GM23248 (cell line): ENCODE results near the gene DEFB123. TPM values are rescaled to one million over a fixed set of nuclear protein-coding genes. Genes with fewer than 3 reads are reported as not detected.
"Not testable (repeated sequence)": the region's sequence is repeated elsewhere in the genome, so short reads cannot be mapped to it uniquely, and the experiment has no call there.

Source experiments
- DNase-seq: peaks from one replicate; pipeline ENCODE4 v3.0.0-alpha.2; 2015
- H2AFZ ChIP-seq: fragments of 200-600 bp; sonication (generic); 2 replicates; pipeline ENCODE4 v1.6.1; 2016; ENCODE audit warnings: antibody characterized with exemption
- H3F3A ChIP-seq: fragments of 200-600 bp; sonication (generic); 2 replicates; pipeline ENCODE4 v1.6.1; 2016; ENCODE audit warnings: mild to moderate bottlenecking, antibody characterized with exemption, mixed run types; ENCODE audit not compliant: insufficient read depth
- H3K27ac ChIP-seq: fragments of 200-600 bp; sonication (generic); 2 replicates; pipeline ENCODE4 v1.5.1; 2016; ENCODE audit warnings: mild to moderate bottlenecking
- H3K27me3 ChIP-seq: fragments of 200-600 bp; sonication (generic); replicated peaks from 2 replicates; pipeline ENCODE4 v1.6.1; 2016; ENCODE audit warnings: mild to moderate bottlenecking; ENCODE audit not compliant: insufficient read depth
- H3K36me3 ChIP-seq: fragments of 200-600 bp; sonication (generic); 2 replicates; pipeline ENCODE4 v1.6.1; 2016; ENCODE audit warnings: low read depth, mild to moderate bottlenecking
- H3K4me1 ChIP-seq: fragments of 200-600 bp; sonication (generic); 2 replicates; pipeline ENCODE4 v1.6.1; 2016; ENCODE audit warnings: mild to moderate bottlenecking; ENCODE audit not compliant: insufficient read depth
- H3K4me2 ChIP-seq: fragments of 200-600 bp; sonication (generic); one replicate; pipeline ENCODE4 v1.6.1; 2016; ENCODE audit warnings: mild to moderate bottlenecking; ENCODE audit not compliant: unreplicated experiment
- H3K4me3 ChIP-seq: fragments of 200-600 bp; sonication (generic); 2 replicates; pipeline ENCODE4 v1.5.1; 2016; ENCODE audit warnings: mild to moderate bottlenecking
- H3K79me2 ChIP-seq: fragments of 200-600 bp; sonication (generic); 2 replicates; pipeline ENCODE4 v1.6.1; 2016; ENCODE audit warnings: mild to moderate bottlenecking; ENCODE audit not compliant: insufficient read depth
- H3K9ac ChIP-seq: fragments of 200-600 bp; sonication (generic); 2 replicates; pipeline ENCODE4 v1.6.1; 2016; ENCODE audit warnings: mild to moderate bottlenecking
- H3K9me2 ChIP-seq: fragments of 200-600 bp; sonication (generic); 2 replicates; pipeline ENCODE4 v1.6.1; 2016; ENCODE audit warnings: mixed run types, mild to moderate bottlenecking, moderate library complexity; ENCODE audit not compliant: insufficient read depth
- H3K9me3 ChIP-seq: fragments of 200-600 bp; sonication (generic); one replicate; pipeline ENCODE4 v1.6.1; 2017; ENCODE audit warnings: low read depth
- H4K20me1 ChIP-seq: fragments of 200-600 bp; sonication (generic); 2 replicates; pipeline ENCODE4 v1.6.0; 2016; ENCODE audit not compliant: insufficient read depth
- EZH2 ChIP-seq: fragments of 200-600 bp; sonication (generic); IDR thresholded peaks from 2 replicates; pipeline ENCODE4 v1.6.1; 2018; ENCODE audit warnings: antibody characterized with exemption, mild to moderate bottlenecking; ENCODE audit not compliant: insufficient read depth, poor library complexity, severe bottlenecking
- EZH2phosphoT487 ChIP-seq: fragments of 200-600 bp; sonication (generic); IDR thresholded peaks from 2 replicates; pipeline ENCODE4 v1.6.1; 2018; ENCODE audit warnings: antibody characterized with exemption, moderate library complexity, mild to moderate bottlenecking, low read depth; ENCODE audit not compliant: insufficient read depth
- WGBS, 2 experiments: methylation state at CpG; one replicate each; pipeline ENCODE4 v1.1.6; 2015 to 2017; ENCODE audit warnings: low lambda C conversion rate in 2 of 2, low coverage in 1 of 2; ENCODE audit errors: missing lambda C conversion rate in 2 of 2; 5-methylcytosine and 5-hydroxymethylcytosine counted together
- in situ Hi-C: fragments of 300-500 bp; cut with MboI; formaldehyde crosslinking; loops from 2 replicates; pipeline ENCODE4 v1.15.0; 2020
- polyA plus RNA-seq: library from polyadenylated mRNA; unstranded; fragments of >200 nt; fragmentation: Nextera tagmentation; extraction: Ambion mirVana; gene quantifications from 2 replicates; pipeline ENCODE4 v1.2.1, GENCODE V29; 2016
- total RNA-seq: library from RNA; depleted of rRNA; stranded (reverse); fragments of >200 nt; shearing (Covaris generic); gene quantifications from 2 replicates; pipeline ENCODE4 v1.2.3, GENCODE V29; 2014

The DEFB123 gene
- total and polyA plus RNA-seq, 2 experiments from 2014 or later = not detected

- peaks cover 4% of the 10 kb centered on the region; the same call in 1 of the 2 replicates for H3K27me3 ChIP-seq
- 10 to 20% methylated on average over 7 to 8 of the region's 8 CpGs for WGBS, 2 experiments
- H3F3A ChIP-seq = no peaks in the 10 kb centered on the region
- H3K36me3 ChIP-seq = no peaks in the 10 kb centered on the region
- H3K9me2 ChIP-seq = no peaks in the 10 kb centered on the region
- H3K4me2 ChIP-seq = no peak overlapping the region
- no peak overlapping the region for H2AFZ ChIP-seq
- H4K20me1 ChIP-seq = no peaks in the 10 kb centered on the region
- no peak for TF ChIP-seq EZH2
- TF ChIP-seq EZH2phosphoT487 = no peak
- no peaks in the 10 kb centered on the region for H3K9me3 ChIP-seq
- no peak overlapping the region for H3K9ac ChIP-seq
- DNase-seq = no peak
- no peaks in the 10 kb centered on the region for H3K79me2 ChIP-seq
- H3K4me1 ChIP-seq = no peaks in the 10 kb centered on the region
- H3K4me3 ChIP-seq = no peak overlapping the region
- in situ Hi-C loops = no loop called here
- H3K27ac ChIP-seq = no peak overlapping the region
These were observed 9.3 kb downstream of the DEFB123 start for GRCh38 chr20:31449511-31450414.

GRCh38 chr20:31452575-31452974, 12.1 kb downstream of the DEFB123 start:
- WGBS, 2 experiments = 37 to 39% methylated on average over 2 of the region's 2 CpGs
- Histone ChIP-seq H3K36me3 (no peaks in the 10 kb centered on the region), H3K4me3 (no peak overlapping the region), H3K4me2 (no peak overlapping the region), H3K9me3 (no peaks in the 10 kb centered on the region), H3K79me2 (no peaks in the 10 kb centered on the region), H3K9ac (no peak overlapping the region), H3K27me3 (no peaks in the 10 kb centered on the region), H3K4me1 (no peaks in the 10 kb centered on the region), H3K27ac (no peak overlapping the region), H2AFZ (no peak overlapping the region), H3F3A (no peaks in the 10 kb centered on the region), H3K9me2 (no peaks in the 10 kb centered on the region), H4K20me1 (no peaks in the 10 kb centered on the region)
- peak; percentile 14 for DNase-seq
- TF ChIP-seq EZH2phosphoT487 = no peak
- TF ChIP-seq EZH2 = no peak
- in situ Hi-C loops = no loop called here

GRCh38 chr20:31454361-31454760, 13.9 kb downstream of the DEFB123 start:
- WGBS, 2 experiments = 92 to 100% methylated on average over 1 of the region's 1 CpG
- in situ Hi-C loops = no loop called here
- no peaks in the 10 kb centered on the region for H3K36me3 ChIP-seq
- H3F3A ChIP-seq = no peaks in the 10 kb centered on the region
- no peak for TF ChIP-seq EZH2phosphoT487
- no peak for TF ChIP-seq EZH2
- H3K79me2 ChIP-seq = no peaks in the 10 kb centered on the region
- no peak overlapping the region for H3K4me3 ChIP-seq
- no peaks in the 10 kb centered on the region for H3K9me3 ChIP-seq
- no peak overlapping the region for H2AFZ ChIP-seq
- H4K20me1 ChIP-seq = no peaks in the 10 kb centered on the region
- DNase-seq = no peak
- H3K27ac ChIP-seq = no peak overlapping the region
- no peaks in the 10 kb centered on the region for H3K27me3 ChIP-seq
- no peak overlapping the region for H3K9ac ChIP-seq
- no peak overlapping the region for H3K4me2 ChIP-seq
- no peaks in the 10 kb centered on the region for H3K4me1 ChIP-seq
- no peaks in the 10 kb centered on the region for H3K9me2 ChIP-seq

GRCh38 chr20:31470946-31471345, 30.5 kb downstream of the DEFB123 start:
- in situ Hi-C loops, H3F3A ChIP-seq: not testable (repeated sequence)

More at GRCh38 chr20:31470946-31471345, 30.5 kb downstream of the DEFB123 start:
- H3K4me1 ChIP-seq, H3K9ac ChIP-seq, H3K4me3 ChIP-seq, DNase-seq, H4K20me1 ChIP-seq, H3K9me3 ChIP-seq, H3K36me3 ChIP-seq, H2AFZ ChIP-seq, H3K9me2 ChIP-seq, H3K27ac ChIP-seq, H3K4me2 ChIP-seq, H3K79me2 ChIP-seq: not testable (repeated sequence)
- peaks cover 20% of the 10 kb centered on the region for H3K27me3 ChIP-seq
- WGBS, 2 experiments = 78% methylated on average over 17 of the region's 33 CpGs; no CpG with 5 or more reads in 1 of the 2 experiments
